Muscle of arm (tissue), 14 donors: Measurements from ENCODE around the gene RGS14. TPM values are rescaled to one million over a fixed set of nuclear protein-coding genes. Genes with fewer than 3 reads are reported as not detected.

Experiments
- DNase-seq: peaks from one replicate; pipeline ENCODE4 v3.0.0-alpha.2; 2013
- long read RNA-seq, 11 donors: transcript quantifications; one replicate each; lab custom pipeline, GENCODE V29; 2026
- polyA plus RNA-seq, 12 donors: library from polyadenylated mRNA; unstranded; fragments of 120-200 nt; gene quantifications; one replicate each; pipeline ENCODE4 v1.2.1, GENCODE V29; 2013; ENCODE audit not compliant: insufficient read length in 12 of 12

The RGS14 gene
- polyA plus RNA-seq, result 10 to 100 TPM in 10 of 12 donors, 1 to 10 TPM in 1, not detected in 1; 8.2 to 23.6 (median 12.9) TPM
- long read RNA-seq, donor 1, partial matches to known transcripts, result 0 of 6 reads
- long read RNA-seq, donor 1, other reads (novel, unspliced or antisense), result 0 of 6 reads
- long read RNA-seq, donor 2, transcript RGS14-207 (4 exons, 590 nt), result major isoform, 5 of 8 reads
- long read RNA-seq, donor 2, partial matches to known transcripts, result 0 of 8 reads
- long read RNA-seq, donor 2, other reads (novel, unspliced or antisense), result 0 of 8 reads
- long read RNA-seq, donor 3, partial matches to known transcripts, result 0 of 1 reads
- long read RNA-seq, donor 3, other reads (novel, unspliced or antisense), result 0 of 1 reads
- long read RNA-seq, donor 4, partial matches to known transcripts, result 0 of 3 reads
- long read RNA-seq, donor 4, other reads (novel, unspliced or antisense), result 0 of 3 reads
- long read RNA-seq, donor 5, partial matches to known transcripts, result 0 of 5 reads
- long read RNA-seq, donor 5, other reads (novel, unspliced or antisense), result 0 of 5 reads
- long read RNA-seq, donor 6, partial matches to known transcripts, result 0 of 3 reads
- long read RNA-seq, donor 6, other reads (novel, unspliced or antisense), result 0 of 3 reads
- long read RNA-seq, donor 7, partial matches to known transcripts, result 0 of 3 reads
- long read RNA-seq, donor 7, other reads (novel, unspliced or antisense), result 0 of 3 reads
- long read RNA-seq, donor 8, partial matches to known transcripts, result 0 of 6 reads
- long read RNA-seq, donor 8, other reads (novel, unspliced or antisense), result 0 of 6 reads
- long read RNA-seq, donor 9, partial matches to known transcripts, result 0 of 3 reads
- long read RNA-seq, donor 9, other reads (novel, unspliced or antisense), result 0 of 3 reads
- long read RNA-seq, donor 10, partial matches to known transcripts, result 0 of 6 reads
- long read RNA-seq, donor 10, other reads (novel, unspliced or antisense), result 0 of 6 reads
- long read RNA-seq, donor 11, partial matches to known transcripts, result 0 of 2 reads
- long read RNA-seq, donor 11, other reads (novel, unspliced or antisense), result 0 of 2 reads

- DNase-seq, result no peak
Observed at GRCh38 chr5:177357459-177358351, at the start of gene RGS14. RGS14 (plus strand) TSS chr5:177357924; CDS start chr5:177358025, 101 bp downstream.

GRCh38 chr5:177308740-177309139 lies 49.0 kb upstream of the RGS14 start:
- DNase-seq, result no peak

GRCh38 chr5:177309351-177310191 lies 48.2 kb upstream of the RGS14 start:
- no peak for DNase-seq

GRCh38 chr5:177310332-177310731 lies 47.4 kb upstream of the RGS14 start:
- no peak for DNase-seq

GRCh38 chr5:177310757-177311391 lies 46.9 kb upstream of the RGS14 start:
- DNase-seq, result no peak

GRCh38 chr5:177311392-177311722 lies 46.4 kb upstream of the RGS14 start:
- no peak for DNase-seq

- DNase-seq, result peak; percentile 92
Observed at GRCh38 chr5:177311723-177312648, 45.7 kb upstream of the RGS14 start, which contains the start of gene MXD3. MXD3 (minus strand) TSS chr5:177311898; CDS start chr5:177311830, 68 bp downstream.

GRCh38 chr5:177312649-177313181 lies 45.0 kb upstream of the RGS14 start:
- no peak for DNase-seq

- no peak for DNase-seq
Observed at GRCh38 chr5:177313561-177314259, 44.0 kb upstream of the RGS14 start.

- DNase-seq, result no peak
Observed at GRCh38 chr5:177314376-177315342, 43.1 kb upstream of the RGS14 start.

- no peak for DNase-seq
Observed at GRCh38 chr5:177315411-177315810, 42.3 kb upstream of the RGS14 start.

GRCh38 chr5:177316005-177316404 lies 41.7 kb upstream of the RGS14 start:
- no peak for DNase-seq

- no peak for DNase-seq
Observed at GRCh38 chr5:177317959-177318377, 39.8 kb upstream of the RGS14 start.

GRCh38 chr5:177319913-177320588 lies 37.7 kb upstream of the RGS14 start:
- DNase-seq, result no peak

GRCh38 chr5:177320879-177321278 lies 36.8 kb upstream of the RGS14 start:
- no peak for DNase-seq

- no peak for DNase-seq
Observed at GRCh38 chr5:177325868-177326381, 31.8 kb upstream of the RGS14 start.
